ENCODE data around the gene JPH4.
A peak's percentile ranks its signal among the peaks of the same experiment; 100 is the strongest.

JPH4 gene

DNA sequence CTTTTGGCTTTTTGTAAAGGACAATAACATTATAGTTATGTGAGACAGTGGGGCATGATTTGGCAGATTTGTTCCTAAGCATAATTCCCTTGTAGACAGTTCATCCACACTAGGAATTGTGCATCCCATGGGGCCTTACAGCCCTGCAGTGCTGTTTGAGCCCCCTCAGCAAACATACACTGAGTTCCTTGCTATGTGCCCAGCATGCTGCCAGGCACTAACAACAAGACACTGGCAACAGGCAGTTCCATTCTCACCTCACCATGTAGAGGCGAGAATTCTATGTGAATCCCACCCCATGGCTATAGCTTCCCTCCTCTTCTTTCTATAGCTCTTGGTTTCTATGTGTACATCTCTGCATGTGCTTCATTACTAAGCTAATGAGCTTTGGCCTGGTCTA lies 20.6 kb downstream of the JPH4 start:
- Histone ChIP-seq H3K4me3 (ENCODE audit: low read length) (no peak overlapping the region), H3K36me3 (ENCODE audit: control insufficient read depth, low read depth, low read length) (peaks cover 21% of the 10 kb centered on the region), H3K9ac (ENCODE audit: low read length) (no peak overlapping the region)

DNA sequence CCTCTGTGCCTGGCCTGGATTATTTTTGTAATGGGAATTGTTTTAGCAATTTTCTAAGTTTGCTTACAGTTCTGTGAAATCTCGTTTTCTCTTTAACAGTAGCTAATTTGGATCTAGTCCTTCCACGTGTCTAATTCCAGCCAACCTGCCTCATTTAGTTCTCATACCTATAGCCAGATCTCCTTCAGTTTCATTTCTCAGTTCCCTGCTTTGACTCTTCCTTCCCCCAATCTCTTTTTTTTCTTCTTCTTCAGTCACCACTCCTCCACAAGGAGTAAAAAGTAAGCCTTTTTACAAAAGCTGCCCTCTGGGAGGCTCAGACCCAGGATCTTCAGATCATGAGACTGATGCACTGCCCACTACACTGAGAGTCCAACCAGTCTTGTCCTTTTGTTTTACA lies 21.1 kb downstream of the JPH4 start:
- H3K9me3 ChIP-seq (ENCODE audit: control insufficient read depth, low read depth, low read length) = no peaks in the 10 kb centered on the region
- no peak overlapping the region for H3K27ac ChIP-seq (ENCODE audit: low read length)
- H3K9ac ChIP-seq (ENCODE audit: low read length) = no peak overlapping the region
- peaks cover 4% of the 10 kb centered on the region for H3K4me1 ChIP-seq (ENCODE audit: control insufficient read depth, low read depth, low read length)
- peak overlapping the region; percentile 74 for H3K4me3 ChIP-seq (ENCODE audit: low read length)
- peaks cover 21% of the 10 kb centered on the region for H3K36me3 ChIP-seq (ENCODE audit: control insufficient read depth, low read depth, low read length)
- no peaks in the 10 kb centered on the region for H3K27me3 ChIP-seq (ENCODE audit: control insufficient read depth, insufficient read depth, low read length)

More for the DNA sequence above, 20.6 kb downstream of the JPH4 start:
- Histone ChIP-seq H3K9me3 (ENCODE audit: control insufficient read depth, low read depth, low read length) (no peaks in the 10 kb centered on the region), H3K4me1 (ENCODE audit: control insufficient read depth, low read depth, low read length) (peaks cover 4% of the 10 kb centered on the region), H3K27ac (ENCODE audit: low read length) (no peak overlapping the region), H3K27me3 (ENCODE audit: control insufficient read depth, insufficient read depth, low read length) (no peaks in the 10 kb centered on the region)

DNA sequence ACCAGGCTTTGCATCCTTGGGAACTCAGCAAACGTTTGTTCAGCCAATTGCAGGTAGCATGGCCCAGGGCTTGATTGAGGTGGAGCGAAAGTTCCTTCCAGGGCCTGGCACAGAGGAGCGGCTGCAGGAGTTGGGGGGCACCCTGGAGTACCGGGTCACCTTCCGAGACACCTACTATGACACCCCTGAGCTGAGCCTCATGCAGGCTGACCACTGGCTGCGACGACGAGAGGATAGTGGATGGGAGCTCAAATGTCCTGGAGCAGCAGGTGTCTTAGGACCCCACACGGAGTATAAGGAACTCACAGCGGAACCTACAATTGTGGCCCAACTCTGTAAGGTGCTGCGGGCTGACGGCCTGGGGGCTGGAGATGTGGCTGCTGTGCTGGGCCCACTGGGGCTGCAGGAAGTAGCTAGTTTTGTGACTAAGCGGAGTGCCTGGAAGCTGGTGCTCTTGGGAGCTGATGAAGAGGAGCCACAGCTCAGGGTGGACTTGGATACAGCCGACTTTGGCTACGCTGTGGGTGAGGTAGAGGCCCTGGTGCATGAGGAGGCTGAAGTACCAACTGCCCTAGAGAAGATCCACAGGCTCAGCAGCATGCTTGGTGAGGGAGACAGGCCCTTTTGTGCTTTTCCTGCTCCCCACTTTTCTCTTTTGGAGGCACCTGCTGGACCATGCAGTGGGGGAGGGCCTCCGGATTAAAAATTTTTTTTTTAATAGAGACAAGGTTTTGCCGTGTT lies 21.7 kb downstream of the JPH4 start:
- Histone ChIP-seq H3K27ac (ENCODE audit: low read length) (no peak overlapping the region), H3K27me3 (ENCODE audit: control insufficient read depth, insufficient read depth, low read length) (no peaks in the 10 kb centered on the region), H3K4me3 (ENCODE audit: low read length) (peak overlapping the region; percentile 74), H3K9me3 (ENCODE audit: control insufficient read depth, low read depth, low read length) (no peaks in the 10 kb centered on the region), H3K36me3 (ENCODE audit: control insufficient read depth, low read depth, low read length) (peaks cover 17% of the 10 kb centered on the region), H3K9ac (ENCODE audit: low read length) (peak overlapping the region; percentile 74), H3K4me1 (ENCODE audit: control insufficient read depth, low read depth, low read length) (peaks cover 7% of the 10 kb centered on the region)

DNA sequence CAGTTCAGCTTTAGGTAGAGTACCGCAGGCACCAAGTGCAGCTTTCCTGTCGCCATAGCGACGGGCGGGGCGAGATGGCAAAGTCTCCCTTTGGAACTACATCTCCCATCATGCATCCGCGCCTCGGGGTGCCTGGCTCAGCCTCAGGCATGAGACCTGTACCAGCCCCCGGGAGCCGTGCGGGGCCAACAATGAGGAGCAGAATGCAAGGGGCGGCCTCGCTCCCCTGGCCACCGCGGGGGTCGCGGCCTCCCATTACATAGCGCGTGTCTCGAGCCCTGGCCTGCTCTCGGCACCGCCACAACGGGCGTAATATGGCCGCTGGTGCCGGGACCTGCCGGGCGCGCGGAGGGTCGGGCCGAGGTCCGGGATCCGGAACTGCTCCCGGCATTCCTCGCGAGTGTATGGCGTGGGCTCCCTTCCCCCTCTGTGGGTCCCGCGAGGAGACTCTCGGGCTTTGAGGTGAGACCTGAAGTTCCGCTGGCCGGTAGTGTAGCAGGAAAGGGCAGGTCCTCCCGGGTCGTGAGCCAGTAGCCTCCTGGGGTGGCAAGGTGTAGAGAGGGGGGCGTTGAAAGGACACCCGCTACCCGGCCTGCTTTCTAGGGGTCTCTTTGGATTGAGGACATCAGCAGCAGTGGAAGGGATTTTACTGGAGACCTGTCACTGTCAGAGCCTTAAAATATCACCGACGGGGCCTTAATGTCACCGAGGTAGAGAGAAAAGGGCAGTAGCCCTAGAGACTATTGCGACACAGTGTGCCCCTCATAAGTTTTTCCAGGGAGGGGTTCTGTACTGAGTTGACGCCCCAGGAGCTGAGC lies 22.5 kb downstream of the JPH4 start, which contains the start of gene THTPA:
TSS of gene THTPA (plus strand) at position 390 of the 818 bp plus-strand sequence. CDS start 487 bp downstream, outside the sequence.
- Histone ChIP-seq H3K36me3 (ENCODE audit: control insufficient read depth, low read depth, low read length) (peaks cover 14% of the 10 kb centered on the region), H3K27ac (ENCODE audit: low read length) (peak within 1 kb of the TSS; percentile 51), H3K27me3 (ENCODE audit: control insufficient read depth, insufficient read depth, low read length) (no peaks in the 10 kb centered on the region), H3K4me1 (ENCODE audit: control insufficient read depth, low read depth, low read length) (peaks cover 8% of the 10 kb centered on the region), H3K4me3 (ENCODE audit: low read length) (peak within 1 kb of the TSS; percentile 74), H3K9ac (ENCODE audit: low read length) (peak within 1 kb of the TSS; percentile 74), H3K9me3 (ENCODE audit: control insufficient read depth, low read depth, low read length) (no peaks in the 10 kb centered on the region)

DNA sequence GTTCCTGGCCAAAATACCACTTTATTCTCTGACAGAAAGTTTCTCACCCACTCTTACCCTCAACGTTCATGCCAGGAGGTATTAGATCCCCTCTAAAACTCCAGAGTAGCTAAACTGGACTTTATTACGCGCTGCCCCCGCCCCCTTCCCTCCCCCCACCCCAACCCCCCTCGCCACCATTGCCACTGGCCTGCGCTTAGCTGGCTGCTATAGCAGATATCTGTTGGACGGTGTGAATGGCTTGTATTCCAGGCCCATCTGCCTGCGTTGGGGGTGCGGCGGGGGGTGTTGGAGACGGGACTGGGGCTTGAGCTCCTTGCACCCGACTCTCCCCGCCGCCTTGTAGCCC lies 23.1 kb downstream of the JPH4 start:
- Histone ChIP-seq H3K4me3 (ENCODE audit: low read length) (peak overlapping the region; percentile 74), H3K9me3 (ENCODE audit: control insufficient read depth, low read depth, low read length) (no peaks in the 10 kb centered on the region), H3K36me3 (ENCODE audit: control insufficient read depth, low read depth, low read length) (peaks cover 14% of the 10 kb centered on the region), H3K27me3 (ENCODE audit: control insufficient read depth, insufficient read depth, low read length) (no peaks in the 10 kb centered on the region), H3K9ac (ENCODE audit: low read length) (peak overlapping the region; percentile 74), H3K4me1 (ENCODE audit: control insufficient read depth, low read depth, low read length) (peaks cover 8% of the 10 kb centered on the region), H3K27ac (ENCODE audit: low read length) (peak overlapping the region; percentile 51)

DNA sequence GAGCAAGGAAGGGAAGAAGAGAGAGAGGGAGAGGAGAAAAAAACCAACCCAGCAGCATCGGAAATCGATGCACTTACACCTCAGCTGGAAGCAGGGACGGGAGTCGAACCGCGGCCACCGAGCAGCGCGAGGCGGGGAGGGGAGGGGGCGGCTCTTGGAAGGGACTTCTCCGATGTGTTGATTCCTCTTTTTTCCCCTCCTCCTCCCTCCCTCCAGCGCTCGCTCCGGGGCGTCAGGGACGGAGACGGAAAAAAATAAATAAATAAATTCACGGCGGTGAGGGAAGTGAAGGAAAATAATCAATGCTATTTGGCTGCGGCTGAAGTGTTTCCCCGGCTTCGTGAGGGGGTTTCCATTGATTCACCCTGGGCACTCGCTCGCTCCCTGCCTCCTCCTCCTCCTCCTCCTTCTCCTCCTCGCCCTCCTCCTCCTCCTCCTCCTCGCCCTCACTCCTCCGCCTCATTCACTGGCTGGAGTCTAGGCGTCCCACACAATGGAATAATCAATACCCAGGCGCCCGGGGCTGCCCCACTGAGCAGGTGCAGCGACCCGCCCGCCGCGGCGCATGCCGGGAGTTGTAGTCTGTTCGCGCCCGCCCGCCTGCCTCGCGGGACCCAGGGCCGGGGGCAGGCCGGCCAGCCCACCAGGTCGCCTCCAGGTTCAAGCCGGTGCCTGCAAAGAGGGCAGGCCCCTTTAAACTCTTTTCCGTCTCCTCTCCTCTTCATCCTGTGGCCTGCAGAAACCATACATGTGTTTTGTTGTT lies 27.1 kb downstream of the JPH4 start, which contains the start of gene ZFHX2:
TSS of gene ZFHX2 (minus strand) at position 500 of the 763 bp plus-strand sequence. CDS start 16,440 bp downstream, outside the sequence.
- Histone ChIP-seq H3K4me1 (ENCODE audit: control insufficient read depth, low read depth, low read length) (peaks cover 44% of the 10 kb centered on the region), H3K27ac (ENCODE audit: low read length) (peak within 1 kb of the TSS; percentile 74), H3K9me3 (ENCODE audit: control insufficient read depth, low read depth, low read length) (no peaks in the 10 kb centered on the region)

DNA sequence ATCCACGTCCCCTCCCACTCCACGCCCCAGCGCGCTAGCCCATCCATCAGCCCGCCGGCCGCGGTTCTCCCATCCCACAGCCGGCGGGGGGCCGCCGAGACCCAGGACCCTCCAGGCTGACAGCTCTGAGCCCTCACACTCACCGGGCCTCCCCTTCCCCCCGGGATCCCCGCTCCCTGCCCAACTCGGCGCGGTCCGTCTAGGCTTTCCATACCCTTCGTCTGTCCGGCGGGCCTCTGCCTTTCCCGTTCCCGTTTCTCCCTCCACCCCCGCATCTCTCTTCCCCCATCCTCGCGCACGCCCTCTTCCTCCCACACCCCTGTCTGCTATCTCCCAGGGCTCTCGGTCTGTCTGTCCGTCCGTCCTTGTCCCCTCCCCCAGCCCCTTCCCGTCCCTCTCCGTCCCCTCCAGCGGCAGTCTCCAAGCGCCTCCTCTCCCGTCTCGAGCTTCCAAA lies 27.8 kb downstream of the JPH4 start:
- H3K4me3 ChIP-seq (ENCODE audit: low read length) = peak overlapping the region; percentile 82
- H3K9me3 ChIP-seq (ENCODE audit: control insufficient read depth, low read depth, low read length) = no peaks in the 10 kb centered on the region
- peak overlapping the region; percentile 74 for H3K27ac ChIP-seq (ENCODE audit: low read length)
- no peaks in the 10 kb centered on the region for H3K27me3 ChIP-seq (ENCODE audit: control insufficient read depth, insufficient read depth, low read length)
- no peaks in the 10 kb centered on the region for H3K36me3 ChIP-seq (ENCODE audit: control insufficient read depth, low read depth, low read length)
- peaks cover 50% of the 10 kb centered on the region for H3K4me1 ChIP-seq (ENCODE audit: control insufficient read depth, low read depth, low read length)
- peak overlapping the region; percentile 85 for H3K9ac ChIP-seq (ENCODE audit: low read length)

More for the DNA sequence above, 27.1 kb downstream of the JPH4 start, which contains the start of gene ZFHX2:
- H3K36me3 ChIP-seq (ENCODE audit: control insufficient read depth, low read depth, low read length) = no peaks in the 10 kb centered on the region
- peak within 1 kb of the TSS; percentile 85 for H3K9ac ChIP-seq (ENCODE audit: low read length)
- H3K4me3 ChIP-seq (ENCODE audit: low read length) = peak within 1 kb of the TSS; percentile 82
- no peaks in the 10 kb centered on the region for H3K27me3 ChIP-seq (ENCODE audit: control insufficient read depth, insufficient read depth, low read length)

DNA sequence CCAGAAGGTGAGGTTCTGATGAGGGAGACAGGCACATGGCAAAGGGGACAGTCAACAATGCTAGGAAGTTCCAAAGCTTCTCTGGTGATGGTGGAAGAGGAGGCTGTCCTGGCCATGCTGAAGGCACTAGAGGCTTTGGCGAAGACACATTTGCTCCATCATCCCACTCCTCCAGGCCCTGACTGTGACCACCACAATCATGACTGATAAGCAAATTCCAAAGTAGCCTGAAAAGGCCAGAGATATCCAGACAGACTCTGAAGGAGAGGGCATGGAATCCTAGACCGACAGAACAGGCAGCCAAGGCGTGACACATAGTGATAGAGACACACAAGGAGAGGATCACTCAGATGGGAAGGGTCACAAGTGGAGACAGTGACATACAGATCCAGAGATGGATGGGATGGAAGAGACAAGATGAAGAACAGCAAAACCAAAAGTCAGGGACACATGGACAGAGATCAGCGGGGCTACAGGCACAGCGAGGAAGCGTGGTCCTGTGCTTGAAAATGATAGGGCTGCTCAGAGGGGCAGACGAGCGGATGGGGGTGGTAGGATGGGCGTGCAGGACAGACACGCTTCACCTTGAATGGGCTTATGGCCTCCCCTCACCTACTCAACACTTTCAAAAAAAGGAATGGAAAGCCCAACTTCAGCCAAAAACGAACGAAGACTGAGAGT lies 28.3 kb downstream of the JPH4 start:
- Histone ChIP-seq H3K27ac (ENCODE audit: low read length) (no peak overlapping the region), H3K27me3 (ENCODE audit: control insufficient read depth, insufficient read depth, low read length) (no peaks in the 10 kb centered on the region), H3K9ac (ENCODE audit: low read length) (peak overlapping the region; percentile 85), H3K4me3 (ENCODE audit: low read length) (peak overlapping the region; percentile 82), H3K36me3 (ENCODE audit: control insufficient read depth, low read depth, low read length) (no peaks in the 10 kb centered on the region), H3K4me1 (ENCODE audit: control insufficient read depth, low read depth, low read length) (peaks cover 56% of the 10 kb centered on the region), H3K9me3 (ENCODE audit: control insufficient read depth, low read depth, low read length) (no peaks in the 10 kb centered on the region)

DNA sequence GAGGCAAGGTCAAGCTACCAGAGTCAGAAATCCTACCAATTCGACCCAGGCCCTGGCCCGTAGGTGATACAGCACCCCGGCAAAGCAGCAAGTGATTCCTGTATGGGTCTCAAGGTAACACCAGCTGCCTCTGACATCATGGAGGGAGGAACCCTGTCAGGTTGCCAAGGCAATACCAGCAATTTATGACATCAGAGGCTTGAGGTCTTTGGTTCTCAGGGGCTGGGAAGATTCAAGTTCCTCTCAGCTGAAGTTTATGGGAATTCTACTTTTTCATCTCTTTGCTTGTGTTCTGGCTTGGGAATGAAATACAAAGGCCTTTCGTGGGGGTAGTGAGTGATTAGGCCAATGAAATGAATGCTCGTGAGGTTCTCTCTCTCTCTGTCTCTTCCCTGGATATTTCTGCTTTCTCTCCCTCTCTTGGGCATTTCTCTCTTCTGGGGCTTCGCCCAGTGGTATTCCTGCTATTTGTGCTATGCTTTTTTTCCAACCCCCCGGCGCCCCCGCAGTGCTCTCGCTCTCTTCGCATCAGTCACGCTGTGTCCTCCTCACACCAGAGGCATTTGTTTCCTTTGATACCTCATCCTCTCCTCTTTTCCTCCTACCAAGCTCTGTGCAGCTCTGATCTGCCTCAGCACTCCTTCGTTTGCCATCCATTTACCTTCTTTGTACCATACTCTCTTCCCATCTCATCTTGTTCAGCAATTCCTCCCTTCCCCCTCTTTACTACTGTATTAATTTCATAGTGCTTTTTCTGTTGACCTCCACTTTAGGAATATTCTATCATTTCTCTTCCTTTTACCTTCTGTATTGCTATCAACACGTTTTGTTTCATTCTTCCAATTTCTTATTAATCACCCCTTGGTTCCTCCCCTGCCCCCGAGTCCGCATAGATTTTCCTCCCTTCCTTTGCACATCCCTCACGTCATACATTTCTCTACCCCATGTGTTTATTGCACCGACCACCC lies 30.0 kb downstream of the JPH4 start:
- H3K27me3 ChIP-seq (ENCODE audit: control insufficient read depth, insufficient read depth, low read length) = no peaks in the 10 kb centered on the region
- no peaks in the 10 kb centered on the region for H3K9me3 ChIP-seq (ENCODE audit: control insufficient read depth, low read depth, low read length)
- H3K27ac ChIP-seq (ENCODE audit: low read length) = peak overlapping the region; percentile 82
- peak overlapping the region; percentile 55 for H3K9ac ChIP-seq (ENCODE audit: low read length)
- no peaks in the 10 kb centered on the region for H3K36me3 ChIP-seq (ENCODE audit: control insufficient read depth, low read depth, low read length)
- H3K4me3 ChIP-seq (ENCODE audit: low read length) = peak overlapping the region; percentile 82
- peaks cover 68% of the 10 kb centered on the region for H3K4me1 ChIP-seq (ENCODE audit: control insufficient read depth, low read depth, low read length)

DNA sequence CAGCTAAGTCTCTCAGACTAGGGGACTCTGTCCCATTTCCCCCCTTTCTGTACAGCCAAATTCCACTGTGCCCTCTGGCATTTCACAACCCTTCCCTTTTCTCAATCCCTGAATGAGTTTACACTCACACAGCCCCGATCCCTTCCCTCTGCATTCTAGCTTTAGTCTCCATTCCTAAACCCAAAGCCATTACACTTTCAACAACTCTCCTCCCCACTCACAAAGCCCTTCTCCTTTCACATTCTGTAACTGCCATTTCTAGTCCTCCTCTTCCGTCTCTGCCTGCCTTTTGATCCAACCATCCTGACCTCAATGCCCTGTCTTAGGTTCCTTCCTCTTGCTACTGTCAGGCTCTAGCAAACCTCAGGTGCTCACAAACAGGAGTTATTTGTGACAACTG lies 30.7 kb downstream of the JPH4 start:
- H3K9ac ChIP-seq (ENCODE audit: low read length) = peak overlapping the region; percentile 55
- peak overlapping the region; percentile 82 for H3K4me3 ChIP-seq (ENCODE audit: low read length)
- H3K27ac ChIP-seq (ENCODE audit: low read length) = peak overlapping the region; percentile 82
- H3K9me3 ChIP-seq (ENCODE audit: control insufficient read depth, low read depth, low read length) = no peaks in the 10 kb centered on the region
- no peaks in the 10 kb centered on the region for H3K27me3 ChIP-seq (ENCODE audit: control insufficient read depth, insufficient read depth, low read length)
- peaks cover 68% of the 10 kb centered on the region for H3K4me1 ChIP-seq (ENCODE audit: control insufficient read depth, low read depth, low read length)
- H3K36me3 ChIP-seq (ENCODE audit: control insufficient read depth, low read depth, low read length) = peaks cover 2% of the 10 kb centered on the region
